ENCODE results near the gene GJB2.

GRCh38 chr13:20209948-20210347, 17.2 kb upstream of the GJB2 start:
- TF ChIP-seq CTCF (conservative IDR thresholded peaks at IDR 0.05) (no peak), EZH2 (IDR thresholded peaks at IDR 0.05; ENCODE audit: low read depth) (no peak)

Measured in PC-9 (cell line).